HG03342 (cell line): ENCODE measurements around the gene ABCG5.

ENCODE experiments used
- ATAC-seq: cut with Tn5 transposase; IDR thresholded peaks from one replicate; pipeline ENCODE4 v1.9.1; 2021; ENCODE audit warnings: mild to moderate bottlenecking, moderate library complexity; ENCODE audit not compliant: unreplicated experiment

Gene ABCG5

DNA sequence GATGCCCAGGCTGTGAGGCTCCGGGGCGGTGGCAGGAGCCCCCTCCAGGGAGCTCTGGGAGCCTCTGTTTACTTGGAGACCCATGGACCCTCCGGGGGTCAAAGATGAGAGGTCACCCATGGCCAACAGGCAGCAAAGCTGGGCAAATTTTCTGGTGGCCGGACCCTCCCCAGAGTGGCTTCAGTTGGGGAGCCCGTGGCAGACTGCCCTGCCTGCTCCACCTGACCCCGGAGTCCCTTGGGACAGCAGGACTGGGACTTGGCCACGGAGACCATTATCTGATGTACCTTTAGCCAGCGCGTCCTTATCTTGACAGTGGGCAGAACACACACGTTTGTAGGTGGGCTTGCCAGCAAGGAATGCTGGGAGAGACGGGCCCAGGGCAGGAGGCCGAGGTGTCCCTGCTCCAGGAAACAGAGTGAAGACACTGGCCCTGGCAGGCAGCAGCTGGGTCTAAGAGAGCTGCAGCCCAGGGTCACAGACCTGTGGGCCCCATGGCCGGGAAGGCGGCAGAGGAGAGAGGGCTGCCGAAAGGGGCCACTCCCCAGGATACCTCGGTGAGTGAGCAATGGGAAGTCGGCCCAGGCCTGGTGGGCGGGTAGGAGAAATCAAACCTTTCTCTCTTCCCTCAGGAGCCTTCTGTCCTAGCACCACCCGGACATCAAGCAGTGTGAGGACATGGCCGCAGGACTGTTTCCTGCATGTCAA lies at the start of gene ABCG5, which contains the start of gene ABCG8:
ABCG5 (minus strand) TSS at position 280 of the 708 bp plus-strand sequence; CDS start at position 120, 160 bp downstream.
ABCG8 (plus strand) TSS at position 412 of the 708 bp plus-strand sequence; CDS start at position 495, 83 bp downstream.
- ATAC-seq, result no peak

DNA sequence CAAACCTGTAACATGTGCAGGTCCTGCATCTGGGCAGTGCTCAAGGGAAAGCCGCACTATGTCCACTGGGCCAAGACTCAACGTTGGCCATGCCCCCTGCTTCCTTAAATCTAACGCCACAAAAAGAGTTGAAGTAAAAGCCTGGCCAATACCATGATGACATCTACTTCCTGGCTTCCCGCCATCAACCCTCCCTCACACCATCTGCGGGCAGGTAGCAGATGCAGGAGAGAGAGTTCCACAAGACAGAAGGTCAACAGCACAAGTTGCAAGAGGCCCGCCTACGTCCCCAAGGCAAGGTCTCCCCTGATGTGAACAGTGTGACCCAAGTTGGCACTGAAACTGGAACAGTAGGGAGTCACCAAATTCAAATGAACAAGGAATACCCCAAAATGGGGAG lies 48.5 kb upstream of the ABCG5 start:
- no peak for ATAC-seq

DNA sequence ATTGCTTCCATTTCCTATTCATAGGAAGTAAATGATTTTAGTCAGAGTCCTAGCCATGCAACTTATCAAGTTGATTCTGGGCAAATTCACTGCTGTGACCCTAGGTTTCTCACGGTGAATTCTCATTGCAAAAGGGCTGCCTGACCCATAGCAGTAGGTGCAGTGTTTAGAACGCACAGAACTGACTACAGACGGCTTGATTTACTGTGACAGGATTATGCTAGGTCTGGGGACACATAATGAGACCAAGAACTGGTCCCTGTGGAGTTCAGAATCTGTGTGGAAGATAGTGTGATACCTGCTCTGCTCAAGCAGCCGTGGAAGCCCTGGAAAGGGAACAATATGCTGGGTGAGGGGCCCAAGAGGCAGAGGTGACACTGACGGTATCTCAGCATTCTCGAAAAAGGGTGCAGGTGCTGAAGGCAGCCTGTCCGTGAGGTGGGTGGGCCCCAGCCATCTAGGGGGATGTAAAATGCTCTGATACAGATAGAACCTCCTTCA lies 46.5 kb upstream of the ABCG5 start:
- no peak for ATAC-seq

DNA sequence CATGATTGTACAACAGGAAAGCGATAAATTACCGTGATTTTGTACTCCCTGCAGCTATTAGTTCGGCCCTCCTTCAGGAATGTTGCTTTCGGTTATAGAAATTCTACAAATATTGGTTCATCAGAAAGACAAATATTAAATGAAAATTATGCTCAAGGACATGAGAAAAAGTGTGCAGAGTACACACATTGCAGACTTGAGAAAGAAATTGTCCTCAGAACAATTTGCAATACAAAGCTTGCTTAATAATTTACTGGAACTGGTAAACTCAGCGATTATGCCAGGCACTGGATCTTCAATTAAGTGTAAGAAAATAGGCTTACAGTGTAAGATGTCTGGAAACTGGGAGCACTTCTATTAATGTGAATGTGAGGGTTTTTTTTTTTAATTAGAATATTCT lies 46.0 kb upstream of the ABCG5 start:
- ATAC-seq, result no peak

DNA sequence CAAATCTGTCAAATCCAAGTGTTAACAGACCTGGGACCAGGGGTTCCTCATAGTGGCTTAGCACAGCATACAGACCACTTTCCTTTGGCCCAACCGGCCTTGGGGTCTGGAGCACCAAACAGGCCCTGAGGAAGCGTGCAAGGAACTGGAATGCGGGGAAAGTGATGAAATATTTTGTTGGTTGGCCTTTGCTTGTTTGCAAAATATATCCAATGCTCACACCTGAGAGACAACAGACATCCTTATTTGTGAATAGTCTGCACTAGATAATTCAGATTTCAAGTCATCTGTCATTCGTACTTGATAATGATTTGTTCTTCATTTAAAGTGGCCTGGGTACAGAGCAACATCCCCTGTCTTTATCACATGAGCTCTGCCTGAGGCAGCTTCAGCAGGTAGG lies 43.7 kb upstream of the ABCG5 start:
- no peak for ATAC-seq

DNA sequence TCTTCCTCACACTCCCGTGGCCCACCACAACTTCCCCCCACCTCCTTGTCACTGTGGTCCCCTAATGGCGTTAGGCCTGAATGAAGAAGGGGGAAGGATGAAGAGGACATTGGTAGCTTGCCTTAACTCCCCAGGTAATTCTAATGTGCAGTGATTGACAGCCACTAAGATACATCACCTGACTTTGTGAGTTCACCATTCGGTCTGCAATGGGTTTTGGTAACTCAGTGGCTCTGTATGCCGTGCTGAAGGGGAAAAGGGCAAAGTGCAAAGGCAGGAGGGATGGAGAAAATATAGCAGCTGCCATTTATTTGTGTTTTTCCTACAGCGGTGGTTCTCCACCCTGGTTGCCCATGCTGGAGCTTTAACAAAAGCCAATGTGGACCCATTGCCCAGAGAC lies 42.3 kb upstream of the ABCG5 start:
- ATAC-seq, result no peak

DNA sequence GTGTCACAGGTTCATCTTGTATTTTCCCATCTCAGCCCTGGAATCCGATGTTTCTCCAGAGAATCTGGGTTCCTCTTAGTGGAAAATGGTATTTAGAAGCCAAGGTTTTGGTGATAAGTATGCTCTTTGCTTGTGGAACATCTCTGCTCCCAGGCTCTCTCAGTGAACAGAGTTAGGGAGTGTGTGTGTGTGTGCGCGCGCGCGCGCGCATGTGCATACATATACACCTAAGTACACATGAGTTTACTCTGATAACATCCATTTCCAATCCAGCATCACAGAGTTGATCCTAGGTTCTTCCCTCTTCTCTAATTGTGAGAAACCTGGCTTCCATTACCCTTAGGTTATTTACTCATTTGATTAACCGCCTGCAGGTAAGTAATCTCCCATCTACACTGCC lies 41.8 kb upstream of the ABCG5 start:
- ATAC-seq, result no peak

DNA sequence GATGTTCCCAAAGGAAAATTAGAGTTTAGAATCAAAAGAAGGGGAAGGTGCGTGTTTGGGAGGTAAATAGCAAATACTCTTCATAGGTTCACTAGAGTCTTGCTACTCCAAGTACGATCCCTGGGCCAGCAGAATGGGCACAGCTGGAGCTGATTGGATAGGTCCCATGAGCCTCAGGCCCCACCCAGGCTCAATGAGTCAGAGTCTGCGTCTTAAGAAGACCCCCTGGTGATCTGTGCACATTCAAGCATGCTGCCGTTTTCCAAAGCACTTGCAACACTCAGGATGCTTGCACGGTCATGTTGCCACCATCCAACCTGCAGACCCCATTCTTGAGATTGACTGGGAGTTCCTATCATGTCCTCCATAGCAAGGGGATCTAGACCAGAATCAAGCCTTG lies 40.6 kb upstream of the ABCG5 start:
- no peak for ATAC-seq

DNA sequence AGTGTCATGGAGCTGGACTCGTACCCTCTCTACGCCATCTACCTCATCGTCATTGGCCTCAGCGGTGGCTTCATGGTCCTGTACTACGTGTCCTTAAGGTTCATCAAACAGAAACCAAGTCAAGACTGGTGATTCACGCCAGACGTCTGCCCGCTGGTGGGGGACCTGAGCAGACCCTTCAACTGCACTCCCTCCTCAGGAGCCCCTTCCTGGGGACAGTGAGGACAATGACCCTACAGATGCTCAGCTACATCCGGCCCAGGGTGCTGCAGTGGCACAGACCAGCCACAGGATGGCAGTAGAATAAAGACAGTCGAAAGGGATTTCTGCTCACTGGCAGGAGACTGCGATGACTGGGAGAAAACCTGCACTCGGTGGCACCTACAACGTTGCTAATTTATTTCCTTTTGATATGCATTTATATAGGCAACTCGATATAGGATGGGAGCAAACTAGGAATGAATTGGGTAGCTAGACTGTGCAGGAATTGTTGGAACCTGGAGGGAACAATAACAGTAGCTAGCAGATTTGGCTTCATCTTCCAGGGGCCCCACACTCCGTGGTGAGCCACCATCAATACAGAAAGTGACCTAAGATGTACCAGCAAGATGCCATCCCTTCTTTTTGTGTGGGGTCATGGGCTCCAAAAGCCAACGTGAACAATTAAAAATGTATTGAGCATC lies 39.3 kb upstream of the ABCG5 start:
- ATAC-seq, result peak; percentile 73

DNA sequence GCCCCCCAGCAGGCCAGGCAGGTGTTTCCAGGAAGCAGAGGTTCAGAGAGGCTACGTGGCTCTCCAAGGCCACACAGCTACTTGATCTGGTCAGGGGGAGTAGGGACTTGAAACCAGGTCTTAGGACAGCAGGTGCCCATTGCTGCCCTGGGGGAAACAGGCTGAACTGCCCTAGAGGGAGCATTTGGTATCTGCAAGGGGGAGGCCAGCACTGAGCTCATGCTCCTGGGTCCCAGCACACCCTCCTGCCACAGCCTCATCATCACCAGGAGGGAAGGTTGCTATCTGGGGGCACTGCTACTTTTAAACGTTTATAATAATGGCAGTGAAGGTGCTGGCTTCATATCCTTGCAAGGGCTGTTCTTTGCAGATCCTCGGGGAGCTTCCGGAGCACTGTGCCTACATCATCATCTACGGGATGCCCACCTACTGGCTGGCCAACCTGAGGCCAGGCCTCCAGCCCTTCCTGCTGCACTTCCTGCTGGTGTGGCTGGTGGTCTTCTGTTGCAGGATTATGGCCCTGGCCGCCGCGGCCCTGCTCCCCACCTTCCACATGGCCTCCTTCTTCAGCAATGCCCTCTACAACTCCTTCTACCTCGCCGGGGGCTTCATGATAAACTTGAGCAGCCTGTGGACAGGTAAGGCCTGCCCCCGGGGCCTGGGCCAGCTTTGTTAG lies 36.3 kb upstream of the ABCG5 start:
- no peak for ATAC-seq

DNA sequence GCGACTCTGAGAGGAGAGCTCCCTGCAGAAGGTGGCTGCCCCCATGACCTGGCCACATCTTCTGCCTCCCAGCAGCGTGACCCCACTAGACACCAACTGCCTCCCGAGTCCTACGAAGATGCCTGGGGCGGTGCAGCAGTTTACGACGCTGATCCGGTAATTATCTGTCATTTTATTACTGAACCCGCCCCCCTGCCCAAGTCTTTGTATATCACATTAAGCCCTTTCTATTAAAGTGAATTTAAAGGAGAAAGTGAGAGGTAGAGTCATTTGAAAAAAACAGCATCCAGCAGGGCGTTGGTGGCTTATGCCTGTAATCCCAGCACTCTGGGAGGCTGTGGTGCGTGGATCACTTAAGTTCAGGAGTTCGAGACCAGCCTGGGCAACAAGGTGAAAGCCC lies 33.5 kb upstream of the ABCG5 start:
- no peak for ATAC-seq

DNA sequence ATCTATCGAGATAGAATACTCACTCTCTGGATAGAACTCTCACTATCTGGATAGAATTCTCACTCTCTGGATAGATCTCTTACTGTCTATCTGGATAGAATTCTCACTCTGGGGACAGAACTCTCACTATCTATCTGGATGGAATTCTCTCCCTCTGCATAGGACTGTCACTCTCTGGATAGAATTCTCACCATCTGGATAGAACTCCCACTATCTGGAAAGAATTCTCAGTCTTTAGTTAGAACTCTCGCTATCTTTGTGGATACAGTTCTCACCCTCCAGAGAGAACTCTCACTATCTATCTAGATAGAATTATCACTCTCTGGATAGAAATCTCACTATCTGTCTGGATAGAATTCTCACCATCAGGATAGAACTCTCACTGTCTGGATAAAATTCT lies 16.7 kb upstream of the ABCG5 start:
- no peak for ATAC-seq

DNA sequence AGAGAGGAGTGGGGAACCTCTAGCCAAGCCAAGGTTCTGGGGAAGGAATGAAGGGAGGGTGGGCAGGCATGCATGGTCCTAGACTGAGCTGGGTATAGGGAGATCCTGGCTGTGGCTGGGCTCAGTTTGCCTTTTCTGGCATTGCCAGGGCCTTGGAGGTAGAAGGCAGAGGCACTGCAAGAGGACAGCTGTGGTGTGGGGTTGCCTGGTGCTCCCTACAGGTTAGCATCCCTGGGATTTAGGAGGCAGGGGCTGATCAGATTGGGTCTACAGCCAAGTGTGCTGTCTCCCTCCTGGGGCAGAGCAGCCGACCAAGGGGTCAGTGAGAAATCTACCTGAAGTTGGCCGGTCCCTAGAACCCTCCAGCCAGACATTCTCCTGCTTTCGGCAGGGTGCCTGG lies 16.0 kb upstream of the ABCG5 start:
- no peak for ATAC-seq

DNA sequence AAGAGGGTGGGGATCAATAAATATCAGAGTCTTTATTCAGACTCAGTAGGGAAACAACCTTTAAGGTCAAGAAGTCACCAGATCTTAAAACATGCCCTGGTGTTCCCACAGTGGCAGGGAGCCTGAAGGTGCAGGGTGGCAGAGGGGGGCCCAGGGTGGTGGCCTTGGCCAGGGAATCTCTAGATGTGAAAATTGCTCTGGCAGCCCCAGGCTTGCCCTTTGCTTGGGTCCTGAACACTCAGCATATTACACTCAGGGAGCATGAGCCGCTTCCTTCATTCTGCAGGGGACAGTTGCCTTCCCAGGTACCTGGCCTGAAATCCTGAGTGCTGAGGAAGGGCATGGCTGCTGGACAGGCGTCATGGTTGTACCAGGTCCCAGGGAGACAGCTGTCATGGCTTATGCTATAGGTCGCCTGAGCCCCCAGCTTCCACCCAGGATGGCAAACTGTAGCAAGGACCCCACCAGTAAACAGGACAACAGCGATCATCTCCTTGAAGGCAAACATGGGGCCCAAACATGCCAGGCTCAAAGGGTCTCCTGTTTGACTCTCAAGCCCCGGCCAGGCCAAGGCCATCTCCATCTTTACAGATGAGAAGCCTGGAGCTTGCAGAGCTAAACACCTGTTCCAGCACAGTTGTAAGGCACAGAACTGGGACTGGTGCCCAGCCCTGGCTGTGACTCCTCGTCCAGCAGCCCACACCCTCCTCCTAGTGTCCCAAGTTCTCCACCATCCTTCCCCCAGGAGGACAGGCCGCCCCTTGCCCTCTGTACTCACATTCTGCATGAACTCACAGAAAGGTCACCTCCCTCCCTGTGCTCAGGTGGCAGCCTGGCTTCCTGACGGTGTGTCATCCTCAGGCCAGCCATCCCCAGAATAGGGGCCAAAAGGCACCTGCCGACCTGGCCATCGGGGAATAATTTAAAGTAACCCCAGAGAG lies 14.8 kb upstream of the ABCG5 start:
- ATAC-seq, result no peak

DNA sequence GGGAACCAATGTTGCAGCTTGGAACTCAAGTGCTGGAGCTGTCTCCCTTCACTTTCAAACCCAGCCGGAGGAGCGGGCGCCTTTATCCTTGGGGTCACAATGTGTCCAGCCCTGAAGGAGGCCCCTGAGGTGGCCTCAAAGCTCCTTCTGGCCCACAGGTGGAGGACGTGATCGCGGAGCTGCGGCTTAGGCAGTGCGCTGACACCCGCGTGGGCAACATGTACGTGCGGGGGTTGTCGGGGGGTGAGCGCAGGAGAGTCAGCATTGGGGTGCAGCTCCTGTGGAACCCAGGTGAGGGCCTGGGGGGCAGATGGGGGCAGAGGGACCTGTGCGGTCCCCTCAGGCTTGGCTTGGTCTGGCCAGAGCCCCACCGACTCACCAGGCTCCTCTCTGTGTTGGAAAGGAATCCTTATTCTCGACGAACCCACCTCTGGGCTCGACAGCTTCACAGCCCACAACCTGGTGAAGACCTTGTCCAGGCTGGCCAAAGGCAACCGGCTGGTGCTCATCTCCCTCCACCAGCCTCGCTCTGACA lies 13.6 kb upstream of the ABCG5 start:
- no peak for ATAC-seq

DNA sequence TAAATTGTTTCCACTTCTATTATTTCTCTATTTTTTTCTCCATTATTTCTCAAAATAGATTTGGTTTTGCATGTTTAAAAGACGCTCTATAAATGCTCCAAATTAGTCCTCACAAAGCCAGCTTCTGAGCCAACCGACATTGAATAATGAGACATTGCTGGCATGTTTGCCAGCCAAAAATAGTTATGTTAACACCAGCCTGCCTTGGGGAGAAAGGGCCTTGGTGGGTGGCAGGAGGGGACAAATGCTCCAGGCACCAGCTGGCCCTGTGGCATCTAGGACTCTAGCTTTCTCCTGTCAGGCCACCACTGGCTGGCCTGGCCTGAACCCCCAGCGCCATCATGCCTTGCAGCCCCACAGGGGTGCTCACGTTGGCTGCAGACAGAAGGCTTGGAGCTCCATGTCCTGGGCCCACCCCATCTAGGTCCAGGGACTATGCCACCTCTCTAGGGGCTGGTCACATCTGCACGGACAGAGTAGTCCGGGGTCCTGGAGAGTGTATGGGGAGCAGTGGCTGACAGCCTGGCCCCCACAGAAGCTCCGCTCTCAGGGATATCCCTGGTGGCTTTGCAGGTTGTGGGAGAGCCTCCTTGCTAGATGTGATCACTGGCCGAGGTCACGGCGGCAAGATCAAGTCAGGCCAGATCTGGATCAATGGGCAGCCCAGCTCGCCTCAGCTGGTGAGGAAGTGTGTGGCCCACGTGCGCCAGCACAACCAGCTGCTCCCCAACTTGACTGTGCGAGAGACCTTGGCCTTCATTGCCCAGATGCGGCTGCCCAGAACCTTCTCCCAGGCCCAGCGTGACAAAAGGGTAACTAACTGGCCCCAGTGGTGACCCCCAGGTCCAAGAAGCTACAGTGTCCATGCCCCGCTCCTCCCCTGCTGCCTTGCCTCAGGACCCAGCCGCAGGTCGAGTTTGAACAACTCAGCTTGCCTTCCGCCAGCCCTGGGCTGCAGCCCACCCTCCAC lies 12.7 kb upstream of the ABCG5 start:
- no peak for ATAC-seq

DNA sequence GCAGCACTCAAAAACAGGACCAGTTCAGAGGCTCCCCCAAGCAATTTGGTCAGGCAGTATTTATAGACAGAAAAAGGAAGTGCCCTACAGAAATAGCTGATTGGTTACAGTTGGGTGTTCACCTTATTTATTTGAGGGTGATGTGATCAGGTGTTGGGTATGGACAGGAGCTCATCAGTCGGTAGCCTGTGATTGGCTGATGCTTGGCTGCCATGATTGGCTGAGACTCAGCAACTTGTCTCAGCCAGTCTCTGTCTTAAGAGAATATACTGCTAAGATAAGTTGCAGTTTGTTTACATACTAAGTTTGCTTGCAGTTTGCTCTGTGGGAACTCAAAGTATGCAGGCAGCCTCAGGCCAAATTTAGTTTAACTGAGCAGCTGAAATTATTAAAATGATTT lies 9.6 kb upstream of the ABCG5 start:
- no peak for ATAC-seq

DNA sequence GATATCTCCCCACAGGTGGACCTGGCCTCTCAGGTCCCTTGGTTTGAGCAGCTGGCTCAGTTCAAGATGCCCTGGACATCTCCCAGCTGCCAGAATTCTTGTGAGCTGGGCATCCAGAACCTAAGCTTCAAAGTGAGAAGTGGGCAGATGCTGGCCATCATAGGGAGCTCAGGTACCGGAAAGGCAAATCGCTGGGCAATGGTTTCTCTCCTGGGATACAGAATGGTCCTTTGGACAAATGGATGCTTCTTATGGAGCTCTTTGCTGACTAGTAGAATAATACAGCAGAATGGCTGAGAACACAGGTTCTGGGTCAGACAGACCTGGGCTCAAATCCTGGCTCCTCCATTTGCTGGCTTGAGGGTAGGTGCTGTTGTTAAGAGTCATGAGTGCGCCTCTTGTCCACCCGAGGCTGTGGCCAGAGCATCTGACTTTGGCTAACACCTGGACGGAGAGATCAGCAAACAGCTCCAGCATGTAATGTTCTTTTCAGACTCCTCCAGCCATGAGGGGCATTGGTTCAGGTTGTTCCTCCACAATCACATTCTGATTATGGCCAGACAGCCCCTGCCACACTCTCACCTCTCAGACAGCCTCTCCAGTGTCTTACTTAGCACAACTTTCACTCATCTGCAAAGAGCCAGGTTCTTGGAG lies 7.6 kb upstream of the ABCG5 start:
- no peak for ATAC-seq

DNA sequence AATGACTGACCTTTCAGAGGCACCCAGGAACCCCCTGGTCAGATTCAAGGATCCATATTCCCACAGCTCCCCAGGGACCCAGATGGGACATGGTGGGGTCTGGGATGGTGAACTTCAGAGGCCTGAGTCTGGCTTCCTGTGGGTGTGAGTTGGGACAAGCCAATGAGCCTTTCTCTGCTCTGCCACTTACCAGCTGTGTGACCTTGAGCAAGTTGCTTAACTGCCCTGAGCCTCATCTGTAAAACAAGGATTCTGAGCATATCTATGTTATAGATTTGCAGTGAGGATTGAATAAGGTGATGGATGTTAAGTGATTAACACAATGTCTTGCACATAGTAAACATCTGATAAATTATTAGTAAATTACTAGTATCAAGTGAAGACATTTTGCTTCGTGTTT lies 6.5 kb upstream of the ABCG5 start:
- ATAC-seq, result no peak
